ENCODE measurements around the gene HCN3. TPM values are rescaled to one million over a fixed set of nuclear protein-coding genes. Genes with fewer than 3 reads are reported as not detected.
A peak's percentile ranks its signal among the peaks of the same experiment; 100 is the strongest.

Gene HCN3
- total RNA-seq, 1 experiment from 2014 or later = 11.3 TPM

DNA sequence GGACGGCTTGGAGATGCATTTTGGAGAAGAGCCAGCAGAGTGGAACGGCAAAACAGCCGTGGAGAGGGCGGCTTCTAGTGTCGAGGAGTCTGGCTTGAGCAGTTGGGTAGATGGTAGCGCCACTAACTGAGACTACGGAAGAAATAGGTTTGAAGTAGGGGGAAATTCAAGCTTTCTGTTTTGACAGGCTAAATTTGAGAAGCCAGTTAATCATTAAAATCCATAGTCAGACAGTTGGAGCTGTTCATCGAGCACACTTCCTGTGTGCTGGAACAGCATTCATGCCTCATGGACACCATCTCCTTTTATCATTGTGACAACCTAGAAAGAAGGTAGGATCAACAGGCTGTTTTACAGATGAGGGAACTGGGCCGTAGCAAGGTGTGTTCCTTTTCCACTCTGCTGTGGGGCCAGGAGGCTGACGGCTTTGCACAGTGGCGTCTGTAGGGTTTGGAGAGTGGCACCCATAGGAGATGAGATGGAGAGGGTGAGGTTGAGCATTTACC lies 27.3 kb downstream of the HCN3 start:
- CTCF ChIA-PET = no interaction called here
- no peaks in the 10 kb centered on the region for H3K9me3 ChIP-seq (ENCODE audit: low read depth, low read length, poor library complexity, severe bottlenecking)
- TF ChIP-seq, protein P1, sequence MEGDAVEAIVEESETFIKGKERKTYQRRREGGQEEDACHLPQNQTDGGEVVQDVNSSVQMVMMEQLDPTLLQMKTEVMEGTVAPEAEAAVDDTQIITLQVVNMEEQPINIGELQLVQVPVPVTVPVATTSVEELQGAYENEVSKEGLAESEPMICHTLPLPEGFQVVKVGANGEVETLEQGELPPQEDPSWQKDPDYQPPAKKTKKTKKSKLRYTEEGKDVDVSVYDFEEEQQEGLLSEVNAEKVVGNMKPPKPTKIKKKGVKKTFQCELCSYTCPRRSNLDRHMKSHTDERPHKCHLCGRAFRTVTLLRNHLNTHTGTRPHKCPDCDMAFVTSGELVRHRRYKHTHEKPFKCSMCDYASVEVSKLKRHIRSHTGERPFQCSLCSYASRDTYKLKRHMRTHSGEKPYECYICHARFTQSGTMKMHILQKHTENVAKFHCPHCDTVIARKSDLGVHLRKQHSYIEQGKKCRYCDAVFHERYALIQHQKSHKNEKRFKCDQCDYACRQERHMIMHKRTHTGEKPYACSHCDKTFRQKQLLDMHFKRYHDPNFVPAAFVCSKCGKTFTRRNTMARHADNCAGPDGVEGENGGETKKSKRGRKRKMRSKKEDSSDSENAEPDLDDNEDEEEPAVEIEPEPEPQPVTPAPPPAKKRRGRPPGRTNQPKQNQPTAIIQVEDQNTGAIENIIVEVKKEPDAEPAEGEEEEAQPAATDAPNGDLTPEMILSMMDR (conservative IDR thresholded peaks at IDR 0.05; ENCODE audit: low read depth, low read length) = no peak
- TF ChIP-seq EZH2 (IDR thresholded peaks at IDR 0.05; ENCODE audit: borderline replicate concordance, low read depth, low read length, poor library complexity, severe bottlenecking) = no peak
- BruUV-seq (replicated peaks) = no TSS peak
- POLR2A ChIA-PET (ENCODE audit: low non-redundant PET) = no interaction called here
- H3K27ac ChIP-seq (ENCODE audit: low read depth, low read length, poor library complexity, severe bottlenecking) = no peak overlapping the region
- intact Hi-C loops (cut with micrococcal nuclease; ENCODE audit: unreplicated experiment) = no loop called here
- no peak for DNase-seq (ENCODE audit: low spot score)
- no peak overlapping the region for H3K4me3 ChIP-seq (ENCODE audit: low read depth, low read length, poor library complexity, severe bottlenecking)
- H3K27me3 ChIP-seq (replicated peaks; ENCODE audit: insufficient read depth, low read depth, low read length, poor library complexity) = no peaks in the 10 kb centered on the region
- H3K4me1 ChIP-seq (ENCODE audit: insufficient read depth, low read length, poor library complexity, severe bottlenecking) = peaks cover 16% of the 10 kb centered on the region
- no peaks in the 10 kb centered on the region for H3K36me3 ChIP-seq (ENCODE audit: insufficient read depth, low read length, poor library complexity, severe bottlenecking)

GRCh38 chr1:155305881-155306391 lies 28.7 kb downstream of the HCN3 start:
- Histone ChIP-seq H3K4me1 (ENCODE audit: insufficient read depth, low read length, poor library complexity, severe bottlenecking) (peaks cover 23% of the 10 kb centered on the region), H3K27ac (ENCODE audit: low read depth, low read length, poor library complexity, severe bottlenecking) (peak overlapping the region; percentile 33), H3K27me3 (replicated peaks; ENCODE audit: insufficient read depth, low read depth, low read length, poor library complexity) (no peaks in the 10 kb centered on the region), H3K9me3 (ENCODE audit: low read depth, low read length, poor library complexity, severe bottlenecking) (no peaks in the 10 kb centered on the region), H3K36me3 (ENCODE audit: insufficient read depth, low read length, poor library complexity, severe bottlenecking) (peaks cover 6% of the 10 kb centered on the region), H3K4me3 (ENCODE audit: low read depth, low read length, poor library complexity, severe bottlenecking) (no peak overlapping the region)
- no TSS peak for BruUV-seq (replicated peaks)
- CTCF ChIA-PET = no interaction called here
- TF ChIP-seq, protein P1 (conservative IDR thresholded peaks at IDR 0.05; ENCODE audit: low read depth, low read length) = no peak
- no peak for TF ChIP-seq EZH2 (IDR thresholded peaks at IDR 0.05; ENCODE audit: borderline replicate concordance, low read depth, low read length, poor library complexity, severe bottlenecking)
- intact Hi-C loops (cut with micrococcal nuclease; ENCODE audit: unreplicated experiment) = no loop called here
- DNase-seq (ENCODE audit: low spot score) = no peak
- POLR2A ChIA-PET (ENCODE audit: low non-redundant PET) = no interaction called here

GRCh38 chr1:155307247-155307740 lies 30.0 kb downstream of the HCN3 start:
- no peak for TF ChIP-seq EZH2 (IDR thresholded peaks at IDR 0.05; ENCODE audit: borderline replicate concordance, low read depth, low read length, poor library complexity, severe bottlenecking)
- TF ChIP-seq, protein P1 (conservative IDR thresholded peaks at IDR 0.05; ENCODE audit: low read depth, low read length) = peak; percentile 43; the same call in 1 of the 2 replicates
- DNase-seq (ENCODE audit: low spot score) = peak; percentile 64
- H3K9me3 ChIP-seq (ENCODE audit: low read depth, low read length, poor library complexity, severe bottlenecking) = no peaks in the 10 kb centered on the region
- peaks cover 29% of the 10 kb centered on the region for H3K4me1 ChIP-seq (ENCODE audit: insufficient read depth, low read length, poor library complexity, severe bottlenecking)
- H3K27ac ChIP-seq (ENCODE audit: low read depth, low read length, poor library complexity, severe bottlenecking) = peak overlapping the region; percentile 96
- ChIA-PET POLR2A (ENCODE audit: low non-redundant PET) (interaction anchor here (1.1 kb wide), 1 partner anchor 9 kb away, joined by 3 read pairs; no protein-coding TSS in a partner anchor), CTCF (interaction anchor here (0.7 to 1.4 kb wide), 3 partner anchors 56 to 797 kb away, joined by 4 to 5 read pairs (median 4); no protein-coding TSS in a partner anchor)
- H3K36me3 ChIP-seq (ENCODE audit: insufficient read depth, low read length, poor library complexity, severe bottlenecking) = peaks cover 15% of the 10 kb centered on the region
- intact Hi-C loops (cut with micrococcal nuclease; ENCODE audit: unreplicated experiment) = no loop called here
- BruUV-seq (replicated peaks) = no TSS peak
- H3K27me3 ChIP-seq (replicated peaks; ENCODE audit: insufficient read depth, low read depth, low read length, poor library complexity) = no peaks in the 10 kb centered on the region
- H3K4me3 ChIP-seq (ENCODE audit: low read depth, low read length, poor library complexity, severe bottlenecking) = no peak overlapping the region
